ENCODE measurements around the gene JAKMIP2. TPM values are rescaled to one million over a fixed set of nuclear protein-coding genes. Genes with fewer than 3 reads are reported as not detected.

Gene JAKMIP2
- polyA plus RNA-seq, 1 of the 3 experiments (the other 2 are of a cell fraction) = 2.1 TPM

- no peak overlapping the region for H3K4me3 ChIP-seq (ENCODE audit: low read depth in 2 of 2, low read length in 1 of 2)
- H2AFZ ChIP-seq (ENCODE audit: low read depth) = no peak overlapping the region
- H4K20me1 ChIP-seq (ENCODE audit: insufficient read depth) = no peaks in the 10 kb centered on the region
- no peak overlapping the region for H3K4me2 ChIP-seq
- 16% methylated on average over 5 of the region's 5 CpGs for WGBS (ENCODE audit: low lambda C conversion rate)
- H3K27me3 ChIP-seq (ENCODE audit: insufficient read depth) = no peaks in the 10 kb centered on the region
- TF ChIP-seq EP300 (IDR thresholded peaks at IDR 0.05; ENCODE audit: borderline replicate concordance in 1 of 2, low read depth in 1 of 2, low read length in 1 of 2) = no peak
- TF ChIP-seq, protein P1, sequence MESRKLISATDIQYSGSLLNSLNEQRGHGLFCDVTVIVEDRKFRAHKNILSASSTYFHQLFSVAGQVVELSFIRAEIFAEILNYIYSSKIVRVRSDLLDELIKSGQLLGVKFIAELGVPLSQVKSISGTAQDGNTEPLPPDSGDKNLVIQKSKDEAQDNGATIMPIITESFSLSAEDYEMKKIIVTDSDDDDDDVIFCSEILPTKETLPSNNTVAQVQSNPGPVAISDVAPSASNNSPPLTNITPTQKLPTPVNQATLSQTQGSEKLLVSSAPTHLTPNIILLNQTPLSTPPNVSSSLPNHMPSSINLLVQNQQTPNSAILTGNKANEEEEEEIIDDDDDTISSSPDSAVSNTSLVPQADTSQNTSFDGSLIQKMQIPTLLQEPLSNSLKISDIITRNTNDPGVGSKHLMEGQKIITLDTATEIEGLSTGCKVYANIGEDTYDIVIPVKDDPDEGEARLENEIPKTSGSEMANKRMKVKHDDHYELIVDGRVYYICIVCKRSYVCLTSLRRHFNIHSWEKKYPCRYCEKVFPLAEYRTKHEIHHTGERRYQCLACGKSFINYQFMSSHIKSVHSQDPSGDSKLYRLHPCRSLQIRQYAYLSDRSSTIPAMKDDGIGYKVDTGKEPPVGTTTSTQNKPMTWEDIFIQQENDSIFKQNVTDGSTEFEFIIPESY (IDR thresholded peaks at IDR 0.05; ENCODE audit: borderline replicate concordance, low read depth) = no peak
- TF ChIP-seq GATA2 (CRISPR knock-in tag; IDR thresholded peaks at IDR 0.05) = no peak
- no peak for TF ChIP-seq POLR2AphosphoS5 (IDR thresholded peaks at IDR 0.05; ENCODE audit: low read depth, low read length)
- TF ChIP-seq FOXJ3 (CRISPR knock-in tag; IDR thresholded peaks at IDR 0.05) = no peak
- TF ChIP-seq GABPA (IDR thresholded peaks at IDR 0.05; ENCODE audit: low read depth) = no peak
- TF ChIP-seq, protein P2, sequence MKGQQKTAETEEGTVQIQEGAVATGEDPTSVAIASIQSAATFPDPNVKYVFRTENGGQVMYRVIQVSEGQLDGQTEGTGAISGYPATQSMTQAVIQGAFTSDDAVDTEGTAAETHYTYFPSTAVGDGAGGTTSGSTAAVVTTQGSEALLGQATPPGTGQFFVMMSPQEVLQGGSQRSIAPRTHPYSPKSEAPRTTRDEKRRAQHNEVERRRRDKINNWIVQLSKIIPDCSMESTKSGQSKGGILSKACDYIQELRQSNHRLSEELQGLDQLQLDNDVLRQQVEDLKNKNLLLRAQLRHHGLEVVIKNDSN (IDR thresholded peaks at IDR 0.05; ENCODE audit: borderline replicate concordance, low read depth) = no peak
- TF ChIP-seq NRF1 (IDR thresholded peaks at IDR 0.05; ENCODE audit: low read depth, low read length) = no peak
- no peak for TF ChIP-seq RAD21 (IDR thresholded peaks at IDR 0.05; ENCODE audit: low read length)
- no peak for TF ChIP-seq PBX3 (IDR thresholded peaks at IDR 0.05)
- TF ChIP-seq YY1 (IDR thresholded peaks at IDR 0.05; ENCODE audit: low read depth) = no peak
- TF ChIP-seq RFX5 (IDR thresholded peaks at IDR 0.05; ENCODE audit: low read length) = no peak
- no peak; the same call in 1 of the 2 replicates for TF ChIP-seq TCF12 (IDR thresholded peaks at IDR 0.05)
- POLR2A ChIA-PET = no interaction called here
- no peaks in the 10 kb centered on the region; a peak in 1 of 4 replicates for H3K4me1 ChIP-seq (ENCODE audit: control insufficient read depth in 1 of 2, insufficient read depth in 2 of 2, low read depth in 1 of 2, low read length in 1 of 2)
- no peaks in the 10 kb centered on the region for H3F3A ChIP-seq (replicated peaks; ENCODE audit: insufficient read depth)
- no peak overlapping the region for H3K9ac ChIP-seq
- no peaks in the 10 kb centered on the region for H3K9me2 ChIP-seq
- no peaks in the 10 kb centered on the region for H3K9me3 ChIP-seq
- no peak for DNase-seq
- H3K36me3 ChIP-seq (replicated peaks in 1 of 2; ENCODE audit: control insufficient read depth in 1 of 2, insufficient read depth in 2 of 2, low read length in 1 of 2) = no peaks in the 10 kb centered on the region
- H3K27ac ChIP-seq (ENCODE audit: low read depth in 2 of 2, low read length in 1 of 2) = no peak overlapping the region
- no peaks in the 10 kb centered on the region for H3K79me2 ChIP-seq (ENCODE audit: insufficient read depth)
- CTCF ChIA-PET = interaction anchor here (1.2 to 3.2 kb wide), 3 partner anchors 13 to 182 kb away, joined by 3 to 22 read pairs (median 7); no protein-coding TSS in a partner anchor
Observed at GRCh38 chr5:147809830-147810666, 27.5 kb upstream of the JAKMIP2 start.
